NCI-H2227 treated with DMSO at 0.1 percent for 48 hours (cell line): ENCODE data around the gene FLT1.

Source experiments
- DNase-seq: peaks from one replicate; lab custom pipeline; 2025; lab: John Stamatoyannopoulos, UW

FLT1 gene

GRCh38 chr13:28528848-28529247, 33.9 kb upstream of the FLT1 start:
- no peak for DNase-seq

DNA sequence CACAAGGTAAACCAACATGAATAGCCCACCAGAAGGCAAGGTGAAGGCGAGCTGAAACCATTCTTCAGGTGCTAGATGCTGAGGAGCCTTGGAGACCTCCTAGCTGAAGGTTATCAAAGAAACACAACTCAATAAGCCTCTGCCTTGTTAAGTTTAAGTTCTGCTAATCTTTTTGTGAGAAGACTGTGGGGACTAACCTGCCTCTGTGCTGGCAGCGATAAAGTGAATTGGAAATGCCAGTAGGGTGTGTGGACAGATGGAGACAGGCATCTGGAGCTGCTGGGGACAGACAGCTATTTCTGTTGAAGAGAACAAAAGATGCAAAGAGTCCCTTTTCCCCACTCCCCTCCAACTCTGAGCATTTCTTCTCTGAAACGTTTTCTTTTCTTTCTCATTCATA, 33.5 kb upstream of the FLT1 start:
- no peak for DNase-seq

- DNase-seq: no peak
Observed at GRCh38 chr13:28527629-28528028, 32.7 kb upstream of the FLT1 start.

DNA sequence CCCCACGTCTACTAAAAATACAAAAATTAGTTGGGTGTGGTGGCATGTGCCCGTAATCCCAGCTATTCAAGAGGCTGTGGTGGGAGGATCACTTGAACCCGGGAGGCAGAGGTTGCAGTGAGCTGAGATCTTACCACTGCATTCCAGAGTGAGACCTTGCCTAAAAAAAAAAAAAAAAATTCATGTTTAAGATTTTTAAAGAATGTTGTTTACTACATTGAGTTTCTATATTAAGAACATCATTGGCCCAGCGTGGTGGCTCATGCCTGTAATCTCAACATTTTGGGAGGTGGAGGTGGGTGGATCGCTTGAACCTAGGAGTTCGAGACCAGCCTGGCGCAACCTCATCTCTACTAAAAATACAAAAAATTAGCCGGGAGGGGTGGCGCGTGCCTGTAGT, 31.9 kb upstream of the FLT1 start:
- no peak for DNase-seq

DNA sequence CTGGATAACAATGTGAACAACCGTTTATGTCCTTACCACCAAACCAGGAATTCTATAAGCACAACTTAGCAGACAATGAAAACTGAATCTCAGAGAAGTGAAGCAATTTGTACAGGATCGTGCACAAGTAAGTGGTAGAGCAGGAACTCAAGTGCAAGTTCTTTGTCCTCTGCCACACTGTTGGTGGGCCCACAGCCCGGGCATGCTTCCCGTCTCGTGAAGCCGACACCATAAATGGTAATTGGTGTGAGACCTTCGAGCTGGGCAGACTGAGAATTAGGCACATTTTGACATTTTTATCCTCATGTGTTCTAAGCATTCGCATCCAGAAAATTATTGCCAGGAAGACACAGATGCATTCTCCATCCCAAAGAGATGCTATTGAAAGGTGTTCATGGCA, 27.9 kb upstream of the FLT1 start:
- no peak for DNase-seq

DNA sequence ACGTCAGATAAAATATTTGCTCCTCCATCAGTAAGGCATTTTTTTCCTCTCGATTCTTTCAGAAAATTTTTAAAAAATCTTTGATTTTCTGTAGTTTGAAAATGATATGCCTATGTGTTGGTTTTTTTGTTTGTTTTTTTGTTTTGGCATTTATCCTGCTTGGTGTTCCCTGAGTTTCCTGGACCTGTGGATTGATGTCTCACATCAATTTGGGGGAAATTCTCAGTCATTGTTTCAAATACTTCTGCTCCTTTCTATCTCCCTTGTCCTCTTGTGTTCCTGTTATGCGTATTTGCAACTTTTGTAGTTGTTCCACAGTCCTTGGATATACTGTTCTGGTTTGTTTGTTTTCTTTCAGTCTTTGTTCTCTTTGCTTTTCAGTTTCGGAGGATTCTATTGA, 18.8 kb upstream of the FLT1 start:
- no peak for DNase-seq

- no peak for DNase-seq
Observed at GRCh38 chr13:28510542-28510941, 15.6 kb upstream of the FLT1 start.

- no peak for DNase-seq
Observed at GRCh38 chr13:28510066-28510465, 15.1 kb upstream of the FLT1 start.

DNA sequence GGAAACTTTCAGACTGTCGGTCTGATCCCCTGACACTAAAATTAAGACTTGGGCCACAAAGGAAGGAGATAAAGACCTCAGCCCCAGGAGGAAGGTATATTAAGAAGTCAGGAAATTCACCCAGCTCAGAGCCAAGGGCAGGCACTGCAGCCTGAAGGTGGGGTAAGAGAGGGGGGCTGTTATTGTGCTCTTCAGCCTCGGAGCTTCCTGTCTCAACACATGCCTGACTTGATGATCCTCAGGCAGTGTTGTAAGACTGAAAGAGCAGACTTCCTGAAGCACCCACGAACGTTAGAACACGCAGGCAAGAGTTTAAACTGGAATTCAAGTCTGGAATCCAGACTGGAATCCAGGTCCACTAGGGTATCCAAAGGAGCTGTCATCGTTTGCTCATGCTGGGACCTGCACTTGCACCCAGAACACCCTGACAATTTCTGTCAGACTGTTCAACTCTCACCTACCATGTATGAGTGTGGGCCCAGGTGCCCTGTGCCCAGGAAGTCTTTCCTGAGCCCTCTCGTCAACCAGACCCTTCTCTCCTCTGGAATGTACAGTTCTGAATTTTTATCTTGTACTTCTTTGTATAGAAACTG, 10.7 kb upstream of the FLT1 start:
- DNase-seq: no peak

DNA sequence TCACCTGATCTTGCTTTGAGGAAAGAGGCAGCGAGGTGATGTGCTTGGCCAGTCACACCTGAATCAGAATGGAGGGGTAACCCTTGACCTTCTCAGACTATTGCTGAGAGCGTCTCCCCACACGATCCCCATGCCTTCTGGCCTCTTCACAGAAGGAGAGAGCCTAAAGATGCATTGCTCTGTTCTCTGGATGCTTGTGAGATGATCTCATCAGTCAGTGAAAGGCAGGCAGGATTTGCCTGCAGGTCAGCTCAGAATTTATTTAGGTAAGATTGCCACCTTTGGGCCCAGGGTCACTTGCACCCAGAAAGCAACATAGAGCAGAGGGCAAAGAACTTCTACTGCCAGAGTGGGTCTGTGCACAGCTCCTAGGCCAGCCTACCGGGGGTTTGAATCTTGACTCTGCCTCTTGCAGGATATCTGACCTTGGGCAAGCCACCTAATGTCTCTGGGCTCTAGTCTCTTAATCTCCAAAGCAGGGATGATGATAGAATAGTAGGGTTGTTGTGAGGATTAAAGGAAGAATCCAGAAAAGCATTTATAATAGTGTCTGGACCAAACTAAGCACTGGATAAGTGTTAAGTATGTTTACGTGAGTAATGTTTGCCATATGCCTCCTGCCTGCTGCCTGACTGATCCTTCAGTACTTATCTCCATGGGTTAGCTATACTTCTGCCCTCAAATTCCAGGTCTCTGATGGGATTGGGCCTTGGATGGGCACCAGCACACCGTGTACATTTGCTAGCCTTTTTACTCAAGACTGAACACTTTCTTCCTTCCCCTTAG, 8.4 kb upstream of the FLT1 start:
- no peak for DNase-seq

DNA sequence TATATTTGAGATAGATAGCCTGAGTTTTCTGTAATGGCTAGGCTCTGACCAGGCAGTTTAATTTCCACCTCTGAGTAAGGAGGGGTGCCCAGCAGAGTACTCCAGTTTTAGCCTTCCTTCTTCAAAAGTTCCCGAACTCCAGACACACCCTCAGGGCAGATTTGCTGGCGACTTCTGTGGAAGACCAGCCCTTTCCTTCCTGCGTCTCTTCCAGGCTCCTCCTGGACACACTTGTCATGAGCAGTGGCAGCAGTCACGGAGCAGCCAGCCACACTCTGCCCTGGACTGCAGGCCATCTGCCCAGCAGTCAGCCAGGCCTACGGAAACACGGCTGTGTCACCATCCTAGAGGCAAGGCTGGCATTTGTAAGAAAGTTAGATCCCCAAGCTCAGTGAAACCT, 6.6 kb upstream of the FLT1 start:
- DNase-seq: no peak

- no peak for DNase-seq
Observed at GRCh38 chr13:28499609-28500008, 4.7 kb upstream of the FLT1 start.

DNA sequence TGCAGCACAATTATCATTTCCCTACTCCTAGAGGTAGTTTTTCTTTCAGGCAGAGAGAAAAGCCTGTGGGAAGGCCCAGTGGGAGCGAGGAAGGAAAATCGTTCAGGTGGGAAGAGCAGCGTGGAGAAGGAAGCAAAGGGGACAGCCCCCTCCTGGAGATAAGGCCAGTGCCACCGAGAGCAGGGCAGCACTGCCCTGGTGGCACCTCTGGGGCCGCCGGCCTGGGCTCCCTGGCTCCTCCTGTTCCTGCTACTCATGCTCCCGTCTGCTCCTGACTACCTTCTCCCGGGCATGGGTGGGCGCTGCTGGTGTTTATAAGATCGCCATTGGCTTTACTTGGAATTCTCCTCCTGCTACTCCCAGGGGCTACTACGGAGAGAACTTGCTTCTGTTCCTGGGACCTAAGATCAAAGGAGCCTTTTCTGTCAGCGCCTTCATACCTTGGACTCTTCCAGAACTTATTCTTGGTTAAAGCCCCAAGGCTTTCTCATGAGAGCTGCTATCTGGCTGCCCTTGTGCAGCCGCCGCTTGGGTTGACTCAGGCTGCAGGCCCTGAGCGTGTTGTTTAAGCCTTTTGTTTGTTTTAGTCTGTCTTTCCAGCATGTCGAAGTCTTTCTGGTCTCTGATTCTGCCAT, 3.7 kb upstream of the FLT1 start:
- DNase-seq: no peak

DNA sequence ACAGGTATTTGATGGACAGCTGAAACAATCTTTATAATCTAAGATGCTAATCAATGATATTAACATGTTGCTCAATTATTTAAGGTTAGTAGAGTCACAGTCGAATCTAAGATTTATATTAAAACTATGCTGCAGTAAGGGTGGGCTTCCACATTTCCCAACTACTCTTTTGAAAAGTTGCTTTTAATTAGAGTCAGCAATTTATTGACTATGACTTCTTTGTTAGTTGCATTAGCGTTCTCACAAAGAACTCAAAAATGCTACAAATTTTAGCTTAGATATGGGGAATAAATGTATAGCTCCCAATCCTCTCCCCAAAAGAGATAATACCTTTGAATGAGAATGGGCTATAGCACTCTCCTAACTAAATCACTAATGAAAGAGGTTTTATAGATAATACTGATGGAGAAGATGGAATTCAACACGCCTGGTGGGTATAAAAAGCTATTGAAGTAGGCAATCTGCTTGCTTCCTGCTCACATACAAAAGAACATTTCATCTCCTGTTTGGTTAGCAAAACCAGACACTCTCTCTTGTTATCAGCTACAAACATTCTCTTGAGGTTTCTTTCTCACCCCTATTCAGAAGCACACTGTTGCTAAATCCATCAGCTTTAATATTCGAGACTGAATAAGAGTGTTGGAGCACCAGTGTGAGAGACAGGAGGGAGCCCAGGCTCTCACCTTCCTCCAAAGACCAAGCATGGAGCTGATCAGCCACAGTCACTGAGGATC, 2.4 kb upstream of the FLT1 start:
- no peak for DNase-seq

GRCh38 chr13:28496188-28496564, 1.2 kb upstream of the FLT1 start:
- DNase-seq: no peak

- no peak for DNase-seq
Observed at GRCh38 chr13:28495538-28496187, 735 bp upstream of the FLT1 start.

- DNase-seq: no peak
Observed at GRCh38 chr13:28494504-28494777, 487 bp downstream of the FLT1 start.

DNA sequence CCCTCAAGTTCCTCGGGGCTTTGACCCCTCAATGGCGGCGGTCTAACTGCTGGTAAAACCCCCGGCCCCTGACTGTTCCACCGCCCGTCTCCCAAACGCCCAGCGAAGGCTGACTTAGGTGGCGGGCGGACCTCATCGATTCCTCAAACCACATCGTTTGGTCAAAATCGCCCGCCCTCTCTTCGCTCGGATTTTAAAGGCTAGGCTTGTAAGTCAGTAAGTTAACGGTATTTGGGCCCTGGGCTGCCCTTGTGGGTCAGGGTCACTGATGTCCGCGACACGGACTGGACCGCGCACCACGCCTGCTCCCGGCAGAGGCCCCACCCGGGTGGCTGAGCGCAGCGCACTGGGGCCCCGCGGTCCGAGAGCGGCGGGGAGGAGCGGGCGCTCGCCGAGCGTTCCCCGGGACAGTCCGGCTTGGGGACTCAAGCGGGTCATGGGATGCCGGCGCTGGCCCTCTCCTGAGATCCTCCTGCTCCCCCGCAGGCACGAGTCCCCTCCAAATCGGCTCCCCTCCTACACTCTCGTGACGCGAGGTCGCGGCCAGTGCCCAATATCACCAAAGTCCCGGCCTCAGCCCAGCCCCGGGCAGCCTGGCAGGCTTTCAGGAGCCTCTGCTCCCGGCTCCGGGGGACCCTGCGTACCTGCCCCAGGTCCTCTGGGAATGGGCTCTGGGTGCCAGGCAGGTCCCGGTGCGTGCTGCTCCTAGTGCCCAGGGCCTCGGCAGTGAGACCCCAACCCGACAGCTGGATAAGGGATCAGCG, 1.0 kb downstream of the FLT1 start:
- DNase-seq: no peak

DNA sequence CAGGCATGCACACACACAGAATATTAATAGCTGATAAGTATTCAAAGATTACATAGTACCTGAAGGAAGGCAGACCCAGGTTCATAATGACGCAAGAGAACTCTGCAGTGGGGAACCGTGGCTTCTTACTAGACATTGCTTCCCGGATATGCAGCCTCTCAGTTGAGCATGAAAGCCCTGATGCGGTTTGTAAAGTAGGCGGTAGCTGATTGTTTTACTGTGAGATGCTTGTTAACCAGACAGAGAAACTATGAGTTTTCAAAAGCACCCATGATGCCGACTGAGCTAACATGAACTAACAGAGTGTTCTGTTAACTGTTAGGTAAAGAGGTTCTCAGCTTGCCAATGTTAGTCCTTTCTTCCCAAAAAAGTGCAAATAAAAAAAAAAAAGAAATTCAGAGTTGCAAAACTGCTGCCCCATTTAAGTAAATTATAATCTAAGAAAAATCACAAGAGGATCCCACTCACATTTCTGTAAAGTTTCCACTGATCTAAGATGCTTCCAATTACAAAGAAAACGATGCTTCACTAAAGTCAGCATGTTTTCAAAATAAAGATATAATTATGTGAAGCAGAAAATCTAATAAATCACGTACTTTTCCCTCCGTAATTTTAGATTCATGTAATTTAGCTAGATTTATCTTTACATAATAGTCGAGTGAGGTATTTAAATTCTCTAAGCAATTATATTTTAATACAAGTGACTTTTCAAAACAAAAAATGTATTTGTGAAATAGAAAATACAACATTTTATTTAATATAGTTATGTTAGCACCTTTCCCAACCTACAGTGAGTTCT, 2.2 kb downstream of the FLT1 start:
- DNase-seq: no peak

DNA sequence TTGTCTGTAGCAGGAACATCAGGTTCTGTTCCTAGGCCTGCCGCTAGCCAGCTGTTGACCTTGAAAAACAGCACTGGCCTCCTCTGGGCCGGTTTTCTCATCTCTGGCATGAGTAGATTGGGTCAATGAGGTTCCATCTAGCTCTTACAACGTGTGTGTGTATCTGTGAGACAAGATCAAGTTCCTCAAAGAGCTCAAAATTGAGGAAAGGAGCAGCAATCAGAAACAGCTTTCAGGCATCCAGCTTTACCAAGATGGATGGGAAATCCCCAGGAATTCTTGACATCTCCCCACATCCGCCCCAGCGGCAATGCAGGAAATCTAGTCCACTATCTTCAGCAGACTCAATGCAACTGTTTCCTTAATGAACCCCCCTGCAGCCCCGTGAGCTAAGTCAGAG, 4.9 kb downstream of the FLT1 start:
- no peak for DNase-seq

- no peak for DNase-seq
Observed at GRCh38 chr13:28489524-28489931, 5.4 kb downstream of the FLT1 start.
